ENCODE data around the gene INPP5F.

- TF ChIP-seq TAL1 (IDR thresholded peaks at IDR 0.05) (no peak), EZH2 (IDR thresholded peaks at IDR 0.05; ENCODE audit: borderline replicate concordance, low read depth, low read length) (no peak), MAFK (IDR thresholded peaks at IDR 0.05; ENCODE audit: low read length) (no peak), CTCF (IDR thresholded peaks at IDR 0.05 in 2 of 3, conservative IDR thresholded peaks at IDR 0.05 in 1 of 3; ENCODE audit: insufficient read depth in 2 of 3, low read depth in 1 of 3, low read length in 3 of 3) (no peak), KLF13 (tag; IDR thresholded peaks at IDR 0.05; ENCODE audit: borderline replicate concordance, low read depth) (no peak), MAZ (CRISPR knock-in tag; conservative IDR thresholded peaks at IDR 0.05 in 1 of 2, IDR thresholded peaks at IDR 0.05 in 1 of 2) (no peak), ZNF407 (IDR thresholded peaks at IDR 0.05; ENCODE audit: low read depth) (no peak), ZNF785 (CRISPR knock-in tag; IDR thresholded peaks at IDR 0.05) (no peak), POLR2A (conservative IDR thresholded peaks at IDR 0.05) (no peak), EP300 (IDR thresholded peaks at IDR 0.05; ENCODE audit: low read length) (no peak), PKNOX1 (IDR thresholded peaks at IDR 0.05) (no peak), CEBPB (tag; IDR thresholded peaks at IDR 0.05) (no peak), GABPA (tag; conservative IDR thresholded peaks at IDR 0.05; ENCODE audit: low read depth) (no peak)
Measured at GRCh38 chr10:119801998-119802538, 76.2 kb downstream of the INPP5F start.

All from K562 (cell line).